OCI-LY1 (cell line): ENCODE data around the gene UGGT1.

ENCODE experiments used
- H2AFZ ChIP-seq: fragments of 200-600 bp; sonication (generic), shearing (Covaris generic); 2 replicates; pipeline ENCODE4 v1.6.0; 2014; ENCODE audit warnings: antibody characterized with exemption, mild to moderate bottlenecking, low read length
- H3F3A ChIP-seq: fragments of 200-600 bp; sonication (generic), shearing (Covaris generic); 2 replicates; pipeline ENCODE4 v1.6.0; 2014; ENCODE audit warnings: mild to moderate bottlenecking, antibody characterized with exemption, low read length, moderate library complexity; ENCODE audit not compliant: insufficient read depth
- H3K27ac ChIP-seq: fragments of 200-600 bp; sonication (generic); 2 replicates; pipeline ENCODE4 v1.5.1; 2014; ENCODE audit warnings: low read length, mixed run types, mild to moderate bottlenecking, low read depth; ENCODE audit not compliant: poor library complexity, severe bottlenecking
- H3K27me3 ChIP-seq: fragments of 200-600 bp; sonication (generic); 2 replicates; pipeline ENCODE4 v1.6.0; 2014; ENCODE audit warnings: antibody characterized with exemption, mild to moderate bottlenecking, low read length, moderate library complexity; ENCODE audit not compliant: insufficient read depth
- H3K36me3 ChIP-seq: fragments of 200-600 bp; sonication (generic); 2 replicates; pipeline ENCODE4 v1.6.1; 2014; ENCODE audit warnings: mild to moderate bottlenecking, antibody characterized with exemption, low read length, moderate library complexity, mixed read lengths; ENCODE audit not compliant: insufficient read depth
- H3K4me1 ChIP-seq: fragments of 200-600 bp; sonication (generic); 2 replicates; pipeline ENCODE4 v1.5.1; 2014; ENCODE audit warnings: mild to moderate bottlenecking, low read length, moderate library complexity; ENCODE audit not compliant: insufficient read depth, severe bottlenecking
- H3K4me2 ChIP-seq: fragments of 200-600 bp; sonication (generic), shearing (Covaris generic); 2 replicates; pipeline ENCODE4 v1.6.1; 2014; ENCODE audit warnings: low read length
- H3K4me3 ChIP-seq: fragments of 200-600 bp; sonication (generic); 2 replicates; pipeline ENCODE4 v1.5.1; 2014; ENCODE audit warnings: low read length, low read depth, mild to moderate bottlenecking, mixed read lengths; ENCODE audit not compliant: poor library complexity, severe bottlenecking
- H3K79me2 ChIP-seq: fragments of 200-600 bp; shearing (Covaris generic); 2 replicates; pipeline ENCODE4 v1.6.1; 2016; ENCODE audit warnings: mixed run types, low read length, mixed read lengths; ENCODE audit not compliant: insufficient read depth
- H3K9ac ChIP-seq: fragments of 200-600 bp; sonication (generic), shearing (Covaris generic); 2 replicates; pipeline ENCODE4 v1.6.1; 2014; ENCODE audit warnings: mild to moderate bottlenecking, low read length, mixed read lengths
- H3K9me2 ChIP-seq: fragments of 200-600 bp; sonication (generic), shearing (Covaris generic); 2 replicates; pipeline ENCODE4 v1.6.1; 2014; ENCODE audit warnings: low read depth, mild to moderate bottlenecking, low read length, mixed read lengths
- H3K9me3 ChIP-seq: fragments of 200-600 bp; shearing (Covaris generic); 2 replicates; pipeline ENCODE4 v1.6.1; 2014; ENCODE audit warnings: low read length, mixed read lengths
- H4K20me1 ChIP-seq: fragments of 200-600 bp; sonication (generic), shearing (Covaris generic); 2 replicates; pipeline ENCODE4 v1.6.0; 2016; ENCODE audit warnings: mild to moderate bottlenecking, low read length; ENCODE audit not compliant: insufficient read depth
- EZH2 ChIP-seq: fragments of 200-600 bp; sonication (generic), shearing (Covaris generic); IDR thresholded peaks from 2 replicates; pipeline ENCODE4 v1.8.0; 2017; ENCODE audit warnings: borderline replicate concordance, mixed run types, mild to moderate bottlenecking, antibody characterized with exemption, low read length, moderate library complexity, mixed read lengths
- TF ChIP-seq, protein P1 (sequence below): fragments of 200-600 bp; sonication (generic), shearing (Covaris generic); IDR thresholded peaks from 2 replicates; pipeline ENCODE4 v1.5.1; 2017; ENCODE audit warnings: mild to moderate bottlenecking, antibody characterized with exemption, low read length, moderate library complexity, mixed read lengths

UGGT1 gene

DNA sequence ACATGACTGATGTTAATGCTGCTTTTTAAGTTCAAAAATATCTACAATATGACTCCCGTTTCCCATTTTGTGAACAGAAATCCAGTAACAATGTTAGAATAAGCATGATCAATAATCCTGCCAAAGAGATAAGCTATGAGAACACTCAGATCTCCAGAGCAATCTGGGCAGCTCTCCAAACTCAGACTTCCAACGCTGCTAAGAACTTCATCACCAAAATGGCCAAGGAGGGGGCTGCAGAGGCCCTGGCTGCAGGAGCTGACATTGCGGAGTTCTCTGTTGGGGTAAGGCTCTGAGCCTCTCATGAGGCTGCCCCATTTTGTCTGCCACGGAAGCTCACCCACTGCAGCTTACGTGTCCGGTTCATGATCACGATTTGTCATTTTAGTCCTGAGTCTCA lies 68.4 kb downstream of the UGGT1 start:
- no peaks in the 10 kb centered on the region for H3K79me2 ChIP-seq
- TF ChIP-seq, protein P1, sequence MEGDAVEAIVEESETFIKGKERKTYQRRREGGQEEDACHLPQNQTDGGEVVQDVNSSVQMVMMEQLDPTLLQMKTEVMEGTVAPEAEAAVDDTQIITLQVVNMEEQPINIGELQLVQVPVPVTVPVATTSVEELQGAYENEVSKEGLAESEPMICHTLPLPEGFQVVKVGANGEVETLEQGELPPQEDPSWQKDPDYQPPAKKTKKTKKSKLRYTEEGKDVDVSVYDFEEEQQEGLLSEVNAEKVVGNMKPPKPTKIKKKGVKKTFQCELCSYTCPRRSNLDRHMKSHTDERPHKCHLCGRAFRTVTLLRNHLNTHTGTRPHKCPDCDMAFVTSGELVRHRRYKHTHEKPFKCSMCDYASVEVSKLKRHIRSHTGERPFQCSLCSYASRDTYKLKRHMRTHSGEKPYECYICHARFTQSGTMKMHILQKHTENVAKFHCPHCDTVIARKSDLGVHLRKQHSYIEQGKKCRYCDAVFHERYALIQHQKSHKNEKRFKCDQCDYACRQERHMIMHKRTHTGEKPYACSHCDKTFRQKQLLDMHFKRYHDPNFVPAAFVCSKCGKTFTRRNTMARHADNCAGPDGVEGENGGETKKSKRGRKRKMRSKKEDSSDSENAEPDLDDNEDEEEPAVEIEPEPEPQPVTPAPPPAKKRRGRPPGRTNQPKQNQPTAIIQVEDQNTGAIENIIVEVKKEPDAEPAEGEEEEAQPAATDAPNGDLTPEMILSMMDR: no peak
- no peak for TF ChIP-seq EZH2
- peaks cover 94% of the 10 kb centered on the region for H3K36me3 ChIP-seq

DNA sequence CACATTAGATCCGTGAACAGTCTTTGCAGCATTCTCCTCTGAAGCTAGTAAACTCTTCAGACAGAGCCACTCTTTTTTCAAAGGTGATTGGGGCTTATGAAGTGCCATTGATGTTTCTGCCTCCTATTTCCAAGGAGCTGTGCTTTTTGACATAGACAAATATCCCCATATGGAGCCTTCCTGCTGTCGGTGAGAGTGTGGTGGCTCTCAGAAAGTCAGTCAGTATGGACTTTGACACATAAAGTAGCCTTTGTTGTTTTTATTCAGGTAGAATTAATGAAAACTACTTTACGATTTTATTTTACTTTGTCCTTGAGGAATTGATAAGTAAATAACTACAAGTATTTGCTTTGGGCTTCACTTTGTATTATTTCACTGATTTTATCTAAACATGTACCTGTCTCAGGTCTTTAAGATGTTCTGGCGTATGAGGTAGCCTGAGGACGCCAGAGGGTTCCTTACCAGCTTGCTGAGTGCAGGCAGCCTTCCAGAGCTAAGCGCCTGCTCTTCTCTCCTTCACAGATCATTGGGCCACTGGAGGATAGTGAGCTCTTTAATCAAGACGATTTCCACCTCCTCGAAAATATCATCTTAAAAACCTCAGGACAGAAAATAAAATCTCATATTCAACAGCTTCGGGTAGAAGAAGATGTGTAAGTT lies 69.7 kb downstream of the UGGT1 start:
- no peaks in the 10 kb centered on the region for H3K9me3 ChIP-seq
- no peaks in the 10 kb centered on the region for H3K79me2 ChIP-seq
- no peaks in the 10 kb centered on the region for H4K20me1 ChIP-seq
- TF ChIP-seq EZH2: no peak
- TF ChIP-seq, protein P1: no peak
- no peaks in the 10 kb centered on the region for H3K27me3 ChIP-seq
- H3K9ac ChIP-seq: no peak overlapping the region
- H3K4me1 ChIP-seq: peaks cover 5% of the 10 kb centered on the region
- H3K4me3 ChIP-seq: no peak overlapping the region
- H3K27ac ChIP-seq: no peak overlapping the region
- peaks cover 94% of the 10 kb centered on the region for H3K36me3 ChIP-seq
- no peak overlapping the region for H3K4me2 ChIP-seq
- no peaks in the 10 kb centered on the region for H3F3A ChIP-seq
- H2AFZ ChIP-seq: no peak overlapping the region
- H3K9me2 ChIP-seq: no peaks in the 10 kb centered on the region

More for the DNA sequence above, 68.4 kb downstream of the UGGT1 start:
- Histone ChIP-seq H3K9me2 (no peaks in the 10 kb centered on the region), H3F3A (no peaks in the 10 kb centered on the region), H3K27me3 (no peaks in the 10 kb centered on the region), H3K4me1 (peaks cover 13% of the 10 kb centered on the region), H3K9ac (no peak overlapping the region), H3K4me2 (no peak overlapping the region), H4K20me1 (no peaks in the 10 kb centered on the region), H2AFZ (no peak overlapping the region), H3K27ac (no peak overlapping the region), H3K9me3 (no peaks in the 10 kb centered on the region), H3K4me3 (no peak overlapping the region)

DNA sequence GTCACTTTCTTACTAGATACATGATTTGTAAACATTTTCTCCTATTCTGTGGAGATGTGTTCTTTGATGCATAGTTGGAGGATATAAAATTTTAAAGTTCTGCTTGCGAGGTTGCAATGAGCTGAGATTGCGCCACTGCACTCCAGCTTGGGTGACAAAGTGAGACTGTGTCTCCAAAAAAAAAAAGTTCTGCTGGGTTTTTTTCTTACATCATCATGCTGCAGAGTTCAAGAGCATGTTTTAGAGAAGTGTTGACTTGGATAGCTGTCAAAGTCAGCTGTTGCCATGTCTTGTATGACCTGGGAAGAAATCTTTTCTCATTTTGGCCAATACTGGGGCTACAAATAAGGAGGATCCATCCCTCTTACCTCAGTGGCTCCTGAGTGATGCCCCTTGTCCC lies 71.3 kb downstream of the UGGT1 start:
- Histone ChIP-seq H3K4me3 (no peak overlapping the region), H2AFZ (no peak overlapping the region), H3K9ac (no peak overlapping the region), H3K4me2 (no peak overlapping the region), H3K4me1 (no peaks in the 10 kb centered on the region), H3K79me2 (no peaks in the 10 kb centered on the region), H3K9me3 (no peaks in the 10 kb centered on the region), H3F3A (no peaks in the 10 kb centered on the region), H3K27me3 (no peaks in the 10 kb centered on the region), H3K36me3 (peaks cover 93% of the 10 kb centered on the region), H4K20me1 (no peaks in the 10 kb centered on the region), H3K9me2 (no peaks in the 10 kb centered on the region), H3K27ac (no peak overlapping the region)
- TF ChIP-seq, protein P1: no peak
- no peak for TF ChIP-seq EZH2
